ENCODE measurements around the gene NMUR1. TPM values are rescaled to one million over a fixed set of nuclear protein-coding genes. Genes with fewer than 3 reads are reported as not detected.

Gene NMUR1
- total and polyA plus RNA-seq, 8 donors, result 0.38 to 1.1 (median 0.66) TPM

- intact Hi-C loops (cut with DNase I), result no loop called here
- H3K27ac ChIP-seq, result no peak overlapping the region
- ATAC-seq, result no peak
Observed at GRCh38 chr2:231535961-231536360, 5.7 kb upstream of the NMUR1 start.

GRCh38 chr2:231533777-231534125 lies 3.5 kb upstream of the NMUR1 start:
- no peak overlapping the region for H3K4me3 ChIP-seq
- TF ChIP-seq CTCF (IDR thresholded peaks at IDR 0.05), result no peak
- peaks cover 6 to 33% of the 10 kb centered on the region in 2 donors for H3K27me3 ChIP-seq
- DNase-seq (no peak), ATAC-seq (no peak)
- intact Hi-C loops (cut with DNase I), result no loop called here
- no peaks in the 10 kb centered on the region for H3K9me3 ChIP-seq
- H3K27ac ChIP-seq, result no peak overlapping the region
- H3K36me3 ChIP-seq, result no peaks in the 10 kb centered on the region
- peaks cover 5 to 23% of the 10 kb centered on the region in 2 donors for H3K4me1 ChIP-seq

More at GRCh38 chr2:231535961-231536360, 5.7 kb upstream of the NMUR1 start:
- Histone ChIP-seq H3K36me3 (no peaks in the 10 kb centered on the region), H3K4me3 (no peak overlapping the region), H3K4me1 (peaks cover 0 to 8% of the 10 kb centered on the region in 2 donors), H3K27me3 (peaks cover 0 to 11% of the 10 kb centered on the region in 2 donors), H3K9me3 (no peaks in the 10 kb centered on the region)
- no peak for DNase-seq
- no peak for TF ChIP-seq CTCF (IDR thresholded peaks at IDR 0.05)

- no peak for TF ChIP-seq CTCF (IDR thresholded peaks at IDR 0.05)
- ATAC-seq (no peak), DNase-seq (no peak)
- no peaks in the 10 kb centered on the region for H3K36me3 ChIP-seq
- intact Hi-C loops (cut with DNase I), result no loop called here
- H3K27me3 ChIP-seq, result peaks cover 6 to 38% of the 10 kb centered on the region in 2 donors
- peaks cover 5 to 23% of the 10 kb centered on the region in 2 donors for H3K4me1 ChIP-seq
- no peaks in the 10 kb centered on the region for H3K9me3 ChIP-seq
- no peak overlapping the region for H3K4me3 ChIP-seq
- H3K27ac ChIP-seq, result no peak overlapping the region
Observed at GRCh38 chr2:231533086-231533776, 3.0 kb upstream of the NMUR1 start.

GRCh38 chr2:231532756-231533035 lies 2.5 kb upstream of the NMUR1 start:
- peaks cover 5 to 23% of the 10 kb centered on the region in 2 donors for H3K4me1 ChIP-seq
- no peak overlapping the region for H3K4me3 ChIP-seq
- DNase-seq (no peak), ATAC-seq (no peak)
- H3K9me3 ChIP-seq, result no peaks in the 10 kb centered on the region
- intact Hi-C loops (cut with DNase I), result no loop called here
- peaks cover 6 to 41% of the 10 kb centered on the region in 2 donors for H3K27me3 ChIP-seq
- no peak for TF ChIP-seq CTCF (IDR thresholded peaks at IDR 0.05)
- no peaks in the 10 kb centered on the region for H3K36me3 ChIP-seq
- H3K27ac ChIP-seq, result no peak overlapping the region

GRCh38 chr2:231531883-231532755 lies 1.9 kb upstream of the NMUR1 start:
- Histone ChIP-seq H3K4me3 (no peak overlapping the region), H3K27me3 (peaks cover 6 to 41% of the 10 kb centered on the region in 2 donors), H3K9me3 (no peaks in the 10 kb centered on the region), H3K27ac (no peak overlapping the region), H3K4me1 (peaks cover 5 to 23% of the 10 kb centered on the region in 2 donors), H3K36me3 (no peaks in the 10 kb centered on the region)
- intact Hi-C loops (cut with DNase I), result no loop called here
- ATAC-seq (no peak), DNase-seq (no peak)
- no peak for TF ChIP-seq CTCF (IDR thresholded peaks at IDR 0.05)
